HepG2 (cell line): Measurements from ENCODE around the gene NLRC5. TPM values are rescaled to one million over a fixed set of nuclear protein-coding genes. Genes with fewer than 3 reads are reported as not detected.

Experiments used
- ASH2L ChIP-seq: fragments of 300-600, 200-600 bp; sonication (generic); IDR thresholded peaks from 2 replicates; pipeline ENCODE4 v1.7.0; 2017; ENCODE audit warnings: low read depth, mild to moderate bottlenecking, moderate library complexity, mixed read lengths, low read length; ENCODE audit not compliant: insufficient read length
- ELF4 ChIP-seq: sonication (generic); formaldehyde crosslinking; IDR thresholded peaks from 2 replicates; pipeline ENCODE4 v1.5.0; 2020; ENCODE audit warnings: missing genetic modification reagents, mild to moderate bottlenecking, moderate library complexity, borderline replicate concordance
- IKZF4 ChIP-seq: sonication (generic); formaldehyde crosslinking; IDR thresholded peaks from 2 replicates; pipeline ENCODE4 v1.5.1; 2020; ENCODE audit warnings: borderline replicate concordance, mild to moderate bottlenecking, low read depth, missing genetic modification reagents; ENCODE audit errors: not compliant biosample characterization
- MAFF ChIP-seq: IDR thresholded peaks from 2 replicates; pipeline ENCODE4 v1.6.1; 2011; ENCODE audit warnings: low read depth, low read length, improper control_type of control experiment
- MTF1 ChIP-seq: sonication (generic); formaldehyde crosslinking; IDR thresholded peaks from 2 replicates; pipeline ENCODE4 v1.5.0; 2020; ENCODE audit warnings: missing genetic modification reagents
- SALL2 ChIP-seq: sonication (generic); formaldehyde crosslinking; IDR thresholded peaks from 2 replicates; pipeline ENCODE4 v1.8.1; 2023; ENCODE audit warnings: mild to moderate bottlenecking, missing genetic modification reagents, inconsistent platforms
- SMYD3 ChIP-seq: sonication (generic); formaldehyde crosslinking; IDR thresholded peaks from 2 replicates; pipeline ENCODE4 v1.8.1; 2023; ENCODE audit warnings: mild to moderate bottlenecking, missing genetic modification reagents
- SRY ChIP-seq: sonication (generic); formaldehyde crosslinking; IDR thresholded peaks from 2 replicates; pipeline ENCODE4 v1.8.0; 2022; ENCODE audit warnings: mild to moderate bottlenecking, missing genetic modification reagents
- YY1 ChIP-seq: IDR thresholded peaks from 2 replicates; pipeline ENCODE4 v1.6.1; 2011; ENCODE audit warnings: low read length, low read depth, moderate library complexity, mild to moderate bottlenecking; ENCODE audit not compliant: insufficient read depth, insufficient replicate concordance
- ZNF160 ChIP-seq: sonication (generic); formaldehyde crosslinking; IDR thresholded peaks from 2 replicates; pipeline ENCODE4 v1.8.0; 2022; ENCODE audit warnings: mild to moderate bottlenecking, inconsistent platforms, missing genetic modification reagents
- ZNF792 ChIP-seq: IDR thresholded peaks from 2 replicates; pipeline ENCODE4 v1.6.1; 2016
- ZSCAN9 ChIP-seq: IDR thresholded peaks from 2 replicates; pipeline ENCODE4 v1.6.1; 2016; ENCODE audit warnings: borderline replicate concordance
- polyA plus RNA-seq, 8 experiments: library from polyadenylated mRNA; depleted of rRNA in 3 of 8; stranded (reverse) in 7 of 8; unstranded in 1 of 8; fragments of >200 nt; fragmentation: Illumina TruSeq in 4 of 8; extraction: Trizol in 4 of 8; gene quantifications; 2 replicates each; pipeline versions ENCODE4 v1.2.1 to v1.2.3, GENCODE V29; 2011 to 2016; ENCODE audit warnings: low read depth in 4 of 8, missing spikeins in 1 of 8, mixed read lengths in 1 of 8; ENCODE audit not compliant: insufficient read depth in 1 of 8
- total RNA-seq, 5 experiments: library from RNA; depleted of rRNA; stranded (reverse); fragments of >200 nt; fragmentation: Illumina TruSeq; extraction: Trizol; gene quantifications; 2 replicates each; pipeline ENCODE4 v1.2.3, GENCODE V29; 2016; ENCODE audit warnings: low read depth in 1 of 5
- TF ChIP-seq, protein P1 (sequence below): sonication (generic); formaldehyde crosslinking; IDR thresholded peaks from 2 replicates; pipeline ENCODE4 v1.8.0; 2022; ENCODE audit warnings: low read depth, missing genetic modification reagents
- TF ChIP-seq, protein P2 (sequence below): IDR thresholded peaks from 2 replicates; pipeline ENCODE4 v1.6.1; 2012; ENCODE audit warnings: low read depth, low read length, improper control_type of control experiment
- TF ChIP-seq, protein P3 (sequence below): IDR thresholded peaks from 2 replicates; pipeline ENCODE4 v1.6.1; 2016; ENCODE audit warnings: missing compliant biosample characterization, missing genetic modification reagents, borderline replicate concordance
- TF ChIP-seq, protein P4 (sequence below): sonication (generic); formaldehyde crosslinking; IDR thresholded peaks from 2 replicates; pipeline ENCODE4 v1.8.0; 2022; ENCODE audit warnings: mild to moderate bottlenecking, missing genetic modification reagents, moderate library complexity
- TF ChIP-seq, protein P5 (sequence below): sonication (generic); formaldehyde crosslinking; IDR thresholded peaks from 2 replicates; pipeline ENCODE4 v1.4.0; 2020; ENCODE audit warnings: missing genetic modification reagents
- TF ChIP-seq, protein P6 (sequence below): sonication (generic); formaldehyde crosslinking; IDR thresholded peaks from 2 replicates; pipeline ENCODE4 v1.9.0; 2022; ENCODE audit warnings: low read depth, missing genetic modification reagents

Gene NLRC5
- total and polyA plus RNA-seq, 2 of the 13 experiments (the other 11 are each of a cell fraction or from before 2014, with no cell fraction given) = 6.3 to 12.7 TPM

DNA sequence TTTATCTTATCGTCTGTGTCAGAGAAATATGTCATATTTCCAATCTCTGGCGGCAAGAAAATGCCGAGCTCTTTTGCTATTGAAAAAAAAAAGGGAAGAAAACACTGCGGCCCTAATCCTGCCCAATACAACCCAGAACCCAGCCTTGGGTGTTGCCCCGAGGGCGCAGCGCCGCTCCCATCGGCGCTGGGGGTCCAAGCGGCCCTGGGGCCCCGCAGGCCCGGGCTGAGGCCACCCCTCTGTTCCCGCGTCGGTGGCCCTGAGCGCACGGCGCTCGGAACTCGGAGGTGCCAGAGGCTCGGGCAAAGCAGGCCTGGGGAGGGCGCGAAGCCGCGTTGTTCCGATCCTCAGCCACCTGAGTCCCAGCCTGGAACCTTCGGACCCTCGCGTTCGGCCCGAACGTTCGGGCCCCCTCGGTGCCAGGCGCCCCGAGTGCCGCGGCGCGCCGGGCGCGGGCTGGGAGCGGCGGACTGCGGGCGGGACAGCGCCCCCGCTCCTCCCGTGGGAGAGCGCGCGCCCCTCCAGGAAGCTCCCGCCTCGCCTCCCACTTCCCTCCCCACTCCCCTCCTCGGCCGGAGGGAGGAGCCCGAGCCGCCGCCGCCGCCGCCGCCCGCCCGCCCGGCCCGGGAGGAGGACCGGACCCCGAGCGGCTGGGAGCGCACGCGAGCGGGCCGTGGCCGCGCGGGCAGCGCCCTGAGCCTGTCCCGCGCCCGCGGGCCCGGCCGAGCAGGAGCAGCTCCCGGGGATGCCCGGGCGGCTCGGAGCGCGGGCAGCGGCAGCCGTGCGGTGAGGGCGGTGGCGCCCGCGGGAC lies 102.8 kb downstream of the NLRC5 start, which contains the start of gene CPNE2 (continued):
- TF ChIP-seq, protein P1, sequence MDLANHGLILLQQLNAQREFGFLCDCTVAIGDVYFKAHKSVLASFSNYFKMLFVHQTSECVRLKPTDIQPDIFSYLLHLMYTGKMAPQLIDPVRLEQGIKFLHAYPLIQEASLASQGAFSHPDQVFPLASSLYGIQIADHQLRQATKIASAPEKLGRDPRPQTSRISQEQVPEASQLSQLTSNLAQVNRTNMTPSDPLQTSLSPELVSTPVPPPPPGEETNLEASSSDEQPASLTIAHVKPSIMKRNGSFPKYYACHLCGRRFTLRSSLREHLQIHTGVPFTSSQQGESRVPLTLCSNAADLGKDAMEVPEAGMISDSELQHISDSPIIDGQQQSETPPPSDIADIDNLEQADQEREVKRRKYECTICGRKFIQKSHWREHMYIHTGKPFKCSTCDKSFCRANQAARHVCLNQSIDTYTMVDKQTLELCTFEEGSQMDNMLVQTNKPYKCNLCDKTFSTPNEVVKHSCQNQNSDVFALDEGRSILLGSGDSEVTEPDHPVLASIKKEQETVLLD (CRISPR knock-in tag) = no peak
- TF ChIP-seq ELF4 (CRISPR knock-in tag) (no peak), ZNF792 (CRISPR knock-in tag) (no peak), SRY (CRISPR knock-in tag) (peak; percentile 35), SALL2 (CRISPR knock-in tag) (no peak), IKZF4 (no peak), MTF1 (CRISPR knock-in tag) (no peak), ZNF160 (CRISPR knock-in tag) (no peak), MAFF (no peak), YY1 (peak; percentile 21), ZSCAN9 (CRISPR knock-in tag) (no peak), ASH2L (no peak), SMYD3 (no peak)
- TF ChIP-seq, protein P2, sequence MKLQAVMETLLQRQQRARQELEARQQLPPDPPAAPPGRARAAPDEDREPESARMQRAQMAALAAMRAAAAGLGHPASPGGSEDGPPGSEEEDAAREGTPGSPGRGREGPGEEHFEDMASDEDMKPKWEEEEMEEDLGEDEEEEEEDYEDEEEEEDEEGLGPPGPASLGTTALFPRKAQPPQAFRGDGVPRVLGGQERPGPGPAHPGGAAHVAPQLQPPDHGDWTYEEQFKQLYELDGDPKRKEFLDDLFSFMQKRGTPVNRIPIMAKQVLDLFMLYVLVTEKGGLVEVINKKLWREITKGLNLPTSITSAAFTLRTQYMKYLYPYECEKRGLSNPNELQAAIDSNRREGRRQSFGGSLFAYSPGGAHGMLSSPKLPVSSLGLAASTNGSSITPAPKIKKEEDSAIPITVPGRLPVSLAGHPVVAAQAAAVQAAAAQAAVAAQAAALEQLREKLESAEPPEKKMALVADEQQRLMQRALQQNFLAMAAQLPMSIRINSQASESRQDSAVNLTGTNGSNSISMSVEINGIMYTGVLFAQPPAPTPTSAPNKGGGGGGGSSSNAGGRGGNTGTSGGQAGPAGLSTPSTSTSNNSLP = no peak
- TF ChIP-seq, protein P3, sequence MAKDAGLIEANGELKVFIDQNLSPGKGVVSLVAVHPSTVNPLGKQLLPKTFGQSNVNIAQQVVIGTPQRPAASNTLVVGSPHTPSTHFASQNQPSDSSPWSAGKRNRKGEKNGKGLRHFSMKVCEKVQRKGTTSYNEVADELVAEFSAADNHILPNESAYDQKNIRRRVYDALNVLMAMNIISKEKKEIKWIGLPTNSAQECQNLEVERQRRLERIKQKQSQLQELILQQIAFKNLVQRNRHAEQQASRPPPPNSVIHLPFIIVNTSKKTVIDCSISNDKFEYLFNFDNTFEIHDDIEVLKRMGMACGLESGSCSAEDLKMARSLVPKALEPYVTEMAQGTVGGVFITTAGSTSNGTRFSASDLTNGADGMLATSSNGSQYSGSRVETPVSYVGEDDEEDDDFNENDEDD (CRISPR knock-in tag) = no peak
- TF ChIP-seq, protein P4, sequence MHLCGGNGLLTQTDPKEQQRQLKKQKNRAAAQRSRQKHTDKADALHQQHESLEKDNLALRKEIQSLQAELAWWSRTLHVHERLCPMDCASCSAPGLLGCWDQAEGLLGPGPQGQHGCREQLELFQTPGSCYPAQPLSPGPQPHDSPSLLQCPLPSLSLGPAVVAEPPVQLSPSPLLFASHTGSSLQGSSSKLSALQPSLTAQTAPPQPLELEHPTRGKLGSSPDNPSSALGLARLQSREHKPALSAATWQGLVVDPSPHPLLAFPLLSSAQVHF = no peak
- TF ChIP-seq, protein P5, sequence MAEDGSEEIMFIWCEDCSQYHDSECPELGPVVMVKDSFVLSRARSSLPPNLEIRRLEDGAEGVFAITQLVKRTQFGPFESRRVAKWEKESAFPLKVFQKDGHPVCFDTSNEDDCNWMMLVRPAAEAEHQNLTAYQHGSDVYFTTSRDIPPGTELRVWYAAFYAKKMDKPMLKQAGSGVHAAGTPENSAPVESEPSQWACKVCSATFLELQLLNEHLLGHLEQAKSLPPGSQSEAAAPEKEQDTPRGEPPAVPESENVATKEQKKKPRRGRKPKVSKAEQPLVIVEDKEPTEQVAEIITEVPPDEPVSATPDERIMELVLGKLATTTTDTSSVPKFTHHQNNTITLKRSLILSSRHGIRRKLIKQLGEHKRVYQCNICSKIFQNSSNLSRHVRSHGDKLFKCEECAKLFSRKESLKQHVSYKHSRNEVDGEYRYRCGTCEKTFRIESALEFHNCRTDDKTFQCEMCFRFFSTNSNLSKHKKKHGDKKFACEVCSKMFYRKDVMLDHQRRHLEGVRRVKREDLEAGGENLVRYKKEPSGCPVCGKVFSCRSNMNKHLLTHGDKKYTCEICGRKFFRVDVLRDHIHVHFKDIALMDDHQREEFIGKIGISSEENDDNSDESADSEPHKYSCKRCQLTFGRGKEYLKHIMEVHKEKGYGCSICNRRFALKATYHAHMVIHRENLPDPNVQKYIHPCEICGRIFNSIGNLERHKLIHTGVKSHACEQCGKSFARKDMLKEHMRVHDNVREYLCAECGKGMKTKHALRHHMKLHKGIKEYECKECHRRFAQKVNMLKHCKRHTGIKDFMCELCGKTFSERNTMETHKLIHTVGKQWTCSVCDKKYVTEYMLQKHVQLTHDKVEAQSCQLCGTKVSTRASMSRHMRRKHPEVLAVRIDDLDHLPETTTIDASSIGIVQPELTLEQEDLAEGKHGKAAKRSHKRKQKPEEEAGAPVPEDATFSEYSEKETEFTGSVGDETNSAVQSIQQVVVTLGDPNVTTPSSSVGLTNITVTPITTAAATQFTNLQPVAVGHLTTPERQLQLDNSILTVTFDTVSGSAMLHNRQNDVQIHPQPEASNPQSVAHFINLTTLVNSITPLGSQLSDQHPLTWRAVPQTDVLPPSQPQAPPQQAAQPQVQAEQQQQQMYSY = no peak
- TF ChIP-seq, protein P6, sequence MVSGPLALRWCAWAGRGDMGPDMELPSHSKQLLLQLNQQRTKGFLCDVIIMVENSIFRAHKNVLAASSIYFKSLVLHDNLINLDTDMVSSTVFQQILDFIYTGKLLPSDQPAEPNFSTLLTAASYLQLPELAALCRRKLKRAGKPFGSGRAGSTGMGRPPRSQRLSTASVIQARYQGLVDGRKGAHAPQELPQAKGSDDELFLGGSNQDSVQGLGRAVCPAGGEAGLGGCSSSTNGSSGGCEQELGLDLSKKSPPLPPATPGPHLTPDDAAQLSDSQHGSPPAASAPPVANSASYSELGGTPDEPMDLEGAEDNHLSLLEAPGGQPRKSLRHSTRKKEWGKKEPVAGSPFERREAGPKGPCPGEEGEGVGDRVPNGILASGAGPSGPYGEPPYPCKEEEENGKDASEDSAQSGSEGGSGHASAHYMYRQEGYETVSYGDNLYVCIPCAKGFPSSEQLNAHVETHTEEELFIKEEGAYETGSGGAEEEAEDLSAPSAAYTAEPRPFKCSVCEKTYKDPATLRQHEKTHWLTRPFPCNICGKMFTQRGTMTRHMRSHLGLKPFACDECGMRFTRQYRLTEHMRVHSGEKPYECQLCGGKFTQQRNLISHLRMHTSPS (CRISPR knock-in tag) = no peak
